HG02852 (cell line): ENCODE data around the gene CD164L2.
"Not testable (repeated sequence)": the region's sequence is repeated elsewhere in the genome, so short reads cannot be mapped to it uniquely, and the experiment has no call there.

Experiments used
- ATAC-seq: cut with Tn5 transposase; IDR thresholded peaks from one replicate; pipeline ENCODE4 v1.9.1; 2021; ENCODE audit warnings: mild to moderate bottlenecking, moderate library complexity; ENCODE audit not compliant: unreplicated experiment

Gene CD164L2

GRCh38 chr1:27391511-27392095, 8.5 kb upstream of the CD164L2 start:
- ATAC-seq = no peak

GRCh38 chr1:27388337-27389005, 5.3 kb upstream of the CD164L2 start:
- ATAC-seq = no peak

- ATAC-seq = not testable (repeated sequence)
Observed at GRCh38 chr1:27384797-27385196, 1.7 kb upstream of the CD164L2 start.

- no peak for ATAC-seq
Observed at GRCh38 chr1:27383661-27384060, 528 bp upstream of the CD164L2 start.

- ATAC-seq = no peak
Observed at GRCh38 chr1:27381969-27382762, 967 bp downstream of the CD164L2 start.

GRCh38 chr1:27380766-27381733, 2.1 kb downstream of the CD164L2 start:
- no peak for ATAC-seq

- no peak for ATAC-seq
Observed at GRCh38 chr1:27380224-27380623, 2.9 kb downstream of the CD164L2 start.

GRCh38 chr1:27379564-27380122, 3.5 kb downstream of the CD164L2 start:
- no peak for ATAC-seq

- no peak for ATAC-seq
Observed at GRCh38 chr1:27377760-27378495, 5.2 kb downstream of the CD164L2 start.

GRCh38 chr1:27374362-27375086, 8.6 kb downstream of the CD164L2 start, which contains the start of gene FCN3:
TSS of gene FCN3 (minus strand) at chr1:27374824. CDS start at chr1:27374818, 6 bp downstream.
- ATAC-seq = no peak

GRCh38 chr1:27372808-27373690, 10.1 kb downstream of the CD164L2 start:
- no peak for ATAC-seq

GRCh38 chr1:27372022-27372807, 10.9 kb downstream of the CD164L2 start:
- no peak for ATAC-seq

GRCh38 chr1:27368869-27369582, 14.1 kb downstream of the CD164L2 start:
- no peak for ATAC-seq

GRCh38 chr1:27367160-27367650, 15.9 kb downstream of the CD164L2 start:
- ATAC-seq = no peak

- ATAC-seq = peak; percentile 31
Observed at GRCh38 chr1:27366411-27367159, 16.5 kb downstream of the CD164L2 start, which contains the start of gene MAP3K6. TSS of gene MAP3K6 (minus strand) at chr1:27366961. CDS start at chr1:27366597, 364 bp downstream.

GRCh38 chr1:27366113-27366410, 17.1 kb downstream of the CD164L2 start:
- peak; percentile 42 for ATAC-seq
